ENCODE data around the gene MED12L. TPM values are rescaled to one million over a fixed set of nuclear protein-coding genes. Genes with fewer than 3 reads are reported as not detected.

The MED12L gene
- total and polyA plus RNA-seq, 10 of the 15 experiments (the other 5 are each of a cell fraction or from before 2014, with no cell fraction given), result 0.01 to 0.06 (median 0.03) TPM; not detected in 2

DNA sequence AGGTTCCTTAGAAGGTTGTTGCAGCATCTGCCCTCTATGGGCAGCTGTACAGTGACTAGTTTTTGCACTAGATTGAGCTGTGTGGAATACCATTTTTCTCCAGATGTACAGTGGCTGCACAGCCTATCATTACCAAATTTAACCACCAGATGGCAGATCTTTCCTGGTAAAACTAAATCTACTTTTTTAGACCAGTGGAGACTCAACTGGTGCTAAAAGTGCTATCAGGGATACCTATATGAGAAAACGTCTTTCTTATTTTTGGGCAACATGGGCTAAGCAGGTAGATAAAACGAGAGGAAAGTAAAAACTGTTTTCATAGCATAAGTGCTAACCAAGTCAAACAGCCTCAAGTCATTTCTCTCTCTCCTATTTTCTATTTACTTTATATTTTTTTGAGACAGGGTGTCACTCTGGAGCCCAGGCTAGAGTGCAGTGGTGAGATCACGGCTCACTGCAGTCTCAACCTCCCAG, 354.2 kb downstream of the MED12L start:
- Histone ChIP-seq H3K27me3 (replicated peaks in 1 of 2; ENCODE audit: control insufficient read depth in 2 of 2, insufficient read depth in 2 of 2, low read length in 1 of 2) (no peaks in the 10 kb centered on the region), H3K4me1 (ENCODE audit: control insufficient read depth, insufficient read depth, low read length) (no peaks in the 10 kb centered on the region), H3K4me3 (no peak overlapping the region), H3K4me2 (ENCODE audit: control insufficient read depth, insufficient read depth) (no peak overlapping the region), H3K9ac (ENCODE audit: control insufficient read depth, insufficient read depth, low read length) (no peak overlapping the region), H4K20me1 (ENCODE audit: control insufficient read depth, insufficient read depth) (no peaks in the 10 kb centered on the region), H2AFZ (ENCODE audit: control insufficient read depth, low read depth, low read length) (no peak overlapping the region), H3K36me3 (ENCODE audit: control insufficient read depth in 2 of 2, insufficient read depth in 2 of 2, low read length in 1 of 2) (no peaks in the 10 kb centered on the region), H3K9me3 (replicated peaks; ENCODE audit: control insufficient read depth, insufficient read depth, low read length) (no peaks in the 10 kb centered on the region), H3K79me2 (ENCODE audit: control insufficient read depth, insufficient read depth, low read length) (no peaks in the 10 kb centered on the region), H3K27ac (ENCODE audit: control insufficient read depth, insufficient read depth) (no peak overlapping the region)
- ATAC-seq (peak; percentile 92), FAIRE-seq (peak; percentile 56), DNase-seq (ENCODE audit: low read depth, low spot score) (no peak)
- ChIA-PET POLR2A (no interaction called here), CTCF (interaction anchor here (0.6 to 4.3 kb wide), 17 partner anchors 8 to 480 kb away, joined by 3 to 47 read pairs (median 4); no protein-coding TSS in a partner anchor), RAD21 (ENCODE audit: unreplicated experiment) (interaction anchor here (0.7 to 3.3 kb wide), 5 partner anchors 61 to 479 kb away, joined by 3 to 16 read pairs (median 5); no protein-coding TSS in a partner anchor), SMC1A (ENCODE audit: uncharacterized antibody, unreplicated experiment) (interaction anchor here (0.9 to 4.7 kb wide), 9 partner anchors 8 to 479 kb away, joined by 3 to 38 read pairs (median 4); no protein-coding TSS in a partner anchor)
- no TSS peak for BruUV-seq (replicated peaks)
- 1% methylated on average over 3 of the region's 3 CpGs for WGBS (ENCODE audit: insufficient coverage, insufficient replicate concordance, low lambda C conversion rate, missing lambda C conversion rate)
- intact Hi-C loops (cut with micrococcal nuclease; ENCODE audit: unreplicated experiment), result loop anchor here (1.0 kb wide), 2 partner anchors 400 to 479 kb away; no protein-coding TSS in a partner anchor
- in situ Hi-C loops (cut with MboI), result loop anchor here (5.0 to 10.0 kb wide), 2 partner anchors 395 to 478 kb away; no protein-coding TSS in a partner anchor
- TF ChIP-seq PBX3 (IDR thresholded peaks at IDR 0.05; ENCODE audit: insufficient replicate concordance, low read depth, low read length) (no peak), RAD21 (IDR thresholded peaks at IDR 0.05; ENCODE audit: insufficient read depth, low read depth, low read length) (peak; percentile 68), MYB (IDR thresholded peaks at IDR 0.05; ENCODE audit: borderline replicate concordance, low read depth, low read length) (no peak), CTCF (IDR thresholded peaks at IDR 0.05 in 2 of 3, conservative IDR thresholded peaks at IDR 0.05 in 1 of 3; ENCODE audit: control insufficient read depth in 2 of 3, extremely low read depth in 1 of 3, insufficient read depth in 1 of 3, low read depth in 3 of 3, low read length in 3 of 3) (peak; percentile 63 to 70 (median 70)), RELA (IDR thresholded peaks at IDR 0.05; ENCODE audit: borderline replicate concordance, partially characterized antibody) (no peak), RCOR1 (conservative IDR thresholded peaks at IDR 0.05; ENCODE audit: low read depth, low read length) (no peak), ETV6 (conservative IDR thresholded peaks at IDR 0.05 in 1 of 2, IDR thresholded peaks at IDR 0.05 in 1 of 2; ENCODE audit: borderline replicate concordance in 1 of 2, low read depth in 1 of 2) (no peak), ATF7 (IDR thresholded peaks at IDR 0.05; ENCODE audit: low read depth) (no peak), PML (IDR thresholded peaks at IDR 0.05; ENCODE audit: low read length) (no peak), ZNF24 (IDR thresholded peaks at IDR 0.05) (no peak), TCF3 (IDR thresholded peaks at IDR 0.05; ENCODE audit: borderline replicate concordance, insufficient read depth, low read depth, low read length) (no peak), PAX8 (IDR thresholded peaks at IDR 0.05) (no peak), MTA3 (IDR thresholded peaks at IDR 0.05; ENCODE audit: borderline replicate concordance, low read length) (no peak), HDAC2 (IDR thresholded peaks at IDR 0.05) (no peak)
- TF ChIP-seq, protein P1, sequence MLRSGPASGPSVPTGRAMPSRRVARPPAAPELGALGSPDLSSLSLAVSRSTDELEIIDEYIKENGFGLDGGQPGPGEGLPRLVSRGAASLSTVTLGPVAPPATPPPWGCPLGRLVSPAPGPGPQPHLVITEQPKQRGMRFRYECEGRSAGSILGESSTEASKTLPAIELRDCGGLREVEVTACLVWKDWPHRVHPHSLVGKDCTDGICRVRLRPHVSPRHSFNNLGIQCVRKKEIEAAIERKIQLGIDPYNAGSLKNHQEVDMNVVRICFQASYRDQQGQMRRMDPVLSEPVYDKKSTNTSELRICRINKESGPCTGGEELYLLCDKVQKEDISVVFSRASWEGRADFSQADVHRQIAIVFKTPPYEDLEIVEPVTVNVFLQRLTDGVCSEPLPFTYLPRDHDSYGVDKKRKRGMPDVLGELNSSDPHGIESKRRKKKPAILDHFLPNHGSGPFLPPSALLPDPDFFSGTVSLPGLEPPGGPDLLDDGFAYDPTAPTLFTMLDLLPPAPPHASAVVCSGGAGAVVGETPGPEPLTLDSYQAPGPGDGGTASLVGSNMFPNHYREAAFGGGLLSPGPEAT (IDR thresholded peaks at IDR 0.05; ENCODE audit: low read depth), result no peak
- TF ChIP-seq, protein P2, sequence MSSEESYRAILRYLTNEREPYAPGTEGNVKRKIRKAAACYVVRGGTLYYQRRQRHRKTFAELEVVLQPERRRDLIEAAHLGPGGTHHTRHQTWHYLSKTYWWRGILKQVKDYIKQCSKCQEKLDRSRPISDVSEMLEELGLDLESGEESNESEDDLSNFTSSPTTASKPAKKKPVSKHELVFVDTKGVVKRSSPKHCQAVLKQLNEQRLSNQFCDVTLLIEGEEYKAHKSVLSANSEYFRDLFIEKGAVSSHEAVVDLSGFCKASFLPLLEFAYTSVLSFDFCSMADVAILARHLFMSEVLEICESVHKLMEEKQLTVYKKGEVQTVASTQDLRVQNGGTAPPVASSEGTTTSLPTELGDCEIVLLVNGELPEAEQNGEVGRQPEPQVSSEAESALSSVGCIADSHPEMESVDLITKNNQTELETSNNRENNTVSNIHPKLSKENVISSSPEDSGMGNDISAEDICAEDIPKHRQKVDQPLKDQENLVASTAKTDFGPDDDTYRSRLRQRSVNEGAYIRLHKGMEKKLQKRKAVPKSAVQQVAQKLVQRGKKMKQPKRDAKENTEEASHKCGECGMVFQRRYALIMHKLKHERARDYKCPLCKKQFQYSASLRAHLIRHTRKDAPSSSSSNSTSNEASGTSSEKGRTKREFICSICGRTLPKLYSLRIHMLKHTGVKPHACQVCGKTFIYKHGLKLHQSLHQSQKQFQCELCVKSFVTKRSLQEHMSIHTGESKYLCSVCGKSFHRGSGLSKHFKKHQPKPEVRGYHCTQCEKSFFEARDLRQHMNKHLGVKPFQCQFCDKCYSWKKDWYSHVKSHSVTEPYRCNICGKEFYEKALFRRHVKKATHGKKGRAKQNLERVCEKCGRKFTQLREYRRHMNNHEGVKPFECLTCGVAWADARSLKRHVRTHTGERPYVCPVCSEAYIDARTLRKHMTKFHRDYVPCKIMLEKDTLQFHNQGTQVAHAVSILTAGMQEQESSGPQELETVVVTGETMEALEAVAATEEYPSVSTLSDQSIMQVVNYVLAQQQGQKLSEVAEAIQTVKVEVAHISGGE (CRISPR knock-in tag; IDR thresholded peaks at IDR 0.05), result no peak

Data from GM12878 (cell line).